Endothelial cell of umbilical vein (primary cell): ENCODE measurements around the gene SAMD4A.

ENCODE experiments used
- CTCF ChIP-seq, 2 donors: IDR thresholded peaks; 1 replicate in 1 of 2; 2 replicates in 1 of 2; pipeline ENCODE4 v1.5.1; 2011; ENCODE audit warnings: low read length in 2 of 2, mild to moderate bottlenecking in 2 of 2, moderate library complexity in 2 of 2, control low read depth in 1 of 2, inconsistent platforms in 1 of 2, low read depth in 1 of 2; ENCODE audit not compliant: insufficient read depth in 1 of 2; ENCODE audit errors: extremely low read depth in 1 of 2
- EZH2 ChIP-seq: IDR thresholded peaks from 2 replicates; pipeline ENCODE4 v1.6.1; 2012; ENCODE audit warnings: borderline replicate concordance, low read depth, mild to moderate bottlenecking, moderate library complexity, low read length, inconsistent platforms; ENCODE audit not compliant: severe bottlenecking
- FOS ChIP-seq: IDR thresholded peaks from 2 replicates; pipeline ENCODE4 v1.6.1; 2011; ENCODE audit warnings: mild to moderate bottlenecking, low read length, moderate library complexity, borderline replicate concordance; ENCODE audit not compliant: insufficient read depth
- JUN ChIP-seq: IDR thresholded peaks from 2 replicates; pipeline ENCODE4 v1.6.1; 2011; ENCODE audit warnings: borderline replicate concordance, low read depth; ENCODE audit not compliant: insufficient read length, insufficient read depth
- MAX ChIP-seq: IDR thresholded peaks from 2 replicates; pipeline ENCODE4 v1.6.1; 2011; ENCODE audit not compliant: insufficient read depth, insufficient read length
- POLR2A ChIP-seq: IDR thresholded peaks from 2 replicates; pipeline ENCODE4 v1.6.1; 2012; ENCODE audit warnings: low read depth, mild to moderate bottlenecking, control low read depth, low read length
- POLR2AphosphoS5 ChIP-seq: IDR thresholded peaks from 2 replicates; pipeline ENCODE4 v1.6.1; 2012; ENCODE audit warnings: low read depth, mild to moderate bottlenecking, control low read depth, low read length, moderate library complexity; ENCODE audit not compliant: insufficient read depth

- no peak for TF ChIP-seq POLR2AphosphoS5
- TF ChIP-seq CTCF (IDR thresholded peaks at IDR 0.05; ENCODE audit: extremely low read depth in 1 of 2, insufficient read depth in 1 of 2, low read depth in 1 of 2, low read length in 2 of 2): no peak
- TF ChIP-seq JUN: no peak
- no peak for TF ChIP-seq POLR2A
- no peak for TF ChIP-seq EZH2
- no peak for TF ChIP-seq FOS
- no peak for TF ChIP-seq MAX
Measured at GRCh38 chr14:54743382-54743781, 176.5 kb downstream of the SAMD4A start.
